Activated T-cell treated with anti-CD3 and anti-CD28 coated beads, Interleukin-2, amount 50 U/mL, for 24 hours (primary cell): ENCODE measurements around the gene DNAH10.

Experiments used
- DNase-seq: peaks from one replicate; pipeline ENCODE4 v3.0.0-alpha.2; 2020
- H3K27ac Mint-ChIP-seq: 2 replicates; pipeline ENCODE4 v1.8.0; 2020; ENCODE audit warnings: mild to moderate bottlenecking, mixed read lengths
- H3K27me3 Mint-ChIP-seq: 2 replicates; pipeline ENCODE4 v1.8.0; 2020; ENCODE audit warnings: mixed read lengths
- H3K36me3 Mint-ChIP-seq: 2 replicates; pipeline ENCODE4 v1.8.0; 2020; ENCODE audit warnings: low read depth, mixed read lengths
- H3K4me1 Mint-ChIP-seq: 2 replicates; pipeline ENCODE4 v1.8.0; 2020; ENCODE audit warnings: low read depth, mixed read lengths
- H3K4me3 Mint-ChIP-seq: 2 replicates; pipeline ENCODE4 v1.8.0; 2020; ENCODE audit warnings: mild to moderate bottlenecking, moderate library complexity, mixed read lengths
- H3K9me3 Mint-ChIP-seq: 2 replicates; pipeline ENCODE4 v1.8.0; 2020; ENCODE audit warnings: mixed read lengths

DNAH10 gene

DNA sequence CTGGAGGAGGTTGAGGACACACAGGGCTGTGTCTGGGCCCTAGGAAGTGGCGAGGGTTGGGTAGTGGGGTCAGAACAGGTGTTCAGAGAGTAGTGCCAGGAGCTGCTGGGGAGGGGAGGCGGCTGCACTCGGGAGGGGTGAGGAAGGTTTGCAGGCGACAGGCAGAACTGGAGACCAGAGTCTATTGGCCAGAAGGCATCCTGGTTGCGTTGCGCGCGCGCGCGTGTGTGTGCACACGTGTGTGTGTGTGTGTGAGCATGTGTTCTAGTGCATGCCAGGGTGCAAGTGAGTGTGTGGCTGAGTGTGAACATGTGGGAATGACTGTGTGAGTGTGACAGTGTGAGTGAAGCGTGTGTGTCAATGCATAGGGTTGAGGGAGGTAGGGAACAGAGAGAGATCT is 124.2 kb downstream of the DNAH10 start:
- H3K36me3 Mint-ChIP-seq: no peaks in the 10 kb centered on the region
- no peaks in the 10 kb centered on the region for H3K9me3 Mint-ChIP-seq
- H3K4me1 Mint-ChIP-seq: no peaks in the 10 kb centered on the region
- H3K27me3 Mint-ChIP-seq: peaks cover 25% of the 10 kb centered on the region
- no peak overlapping the region for H3K27ac Mint-ChIP-seq
- H3K4me3 Mint-ChIP-seq: no peak overlapping the region
- DNase-seq: no peak

DNA sequence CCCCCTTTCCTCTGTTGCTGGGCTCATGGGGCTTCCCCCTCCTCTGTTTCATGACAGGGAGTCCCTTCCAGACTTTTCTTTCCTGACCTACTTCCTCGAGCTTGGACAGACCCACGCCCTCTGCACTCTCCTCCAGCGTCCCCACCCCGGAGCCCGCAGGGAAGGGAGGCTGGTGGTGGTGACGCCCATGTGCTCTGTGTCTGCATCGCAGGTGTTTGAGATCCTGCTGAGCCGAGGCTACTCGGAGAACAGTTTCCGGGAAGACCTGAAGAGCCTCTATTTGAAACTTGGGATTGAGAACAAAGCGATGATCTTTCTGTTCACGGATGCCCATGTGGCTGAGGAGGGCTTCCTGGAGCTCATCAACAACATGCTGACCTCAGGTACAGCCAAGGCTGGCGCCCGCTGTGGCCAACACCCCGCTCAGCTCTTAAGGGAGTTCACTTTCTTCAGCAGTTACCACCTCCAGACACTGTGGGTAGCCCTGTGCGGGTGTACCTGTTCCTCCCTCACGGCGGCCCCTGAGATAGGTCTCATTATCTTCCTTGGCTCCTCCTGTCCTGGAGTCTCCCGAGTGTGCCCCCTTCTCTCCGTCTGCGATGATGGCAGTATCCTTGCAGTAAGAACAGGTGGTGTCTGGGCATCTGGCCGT is 125.0 kb downstream of the DNAH10 start:
- no peaks in the 10 kb centered on the region for H3K4me1 Mint-ChIP-seq
- no peak for DNase-seq
- no peak overlapping the region for H3K4me3 Mint-ChIP-seq
- no peaks in the 10 kb centered on the region for H3K36me3 Mint-ChIP-seq
- H3K9me3 Mint-ChIP-seq: no peaks in the 10 kb centered on the region
- peaks cover 26% of the 10 kb centered on the region for H3K27me3 Mint-ChIP-seq
- no peak overlapping the region for H3K27ac Mint-ChIP-seq

DNA sequence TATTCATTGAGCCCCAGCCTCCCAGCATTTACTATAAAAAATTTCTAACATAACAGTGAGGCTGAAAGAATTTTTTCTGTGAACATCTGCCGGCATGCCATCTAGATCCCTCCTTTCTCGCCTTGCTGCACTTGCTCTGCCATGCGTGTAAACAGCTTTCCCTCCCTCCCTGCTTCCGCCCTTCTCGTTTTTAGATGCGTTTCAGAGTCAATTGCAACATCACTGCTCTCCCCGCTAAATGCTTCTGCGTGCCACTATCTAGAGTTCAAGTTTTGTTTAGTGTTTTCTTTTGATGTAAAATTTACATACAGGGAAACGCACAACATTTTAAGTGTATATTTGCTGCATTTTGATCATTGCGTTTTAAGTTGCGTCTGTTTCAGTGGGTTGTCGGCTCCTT is 126.9 kb downstream of the DNAH10 start:
- no peak overlapping the region for H3K27ac Mint-ChIP-seq
- no peaks in the 10 kb centered on the region for H3K36me3 Mint-ChIP-seq
- H3K4me1 Mint-ChIP-seq: no peaks in the 10 kb centered on the region
- DNase-seq: no peak
- H3K27me3 Mint-ChIP-seq: peaks cover 21% of the 10 kb centered on the region
- no peaks in the 10 kb centered on the region for H3K9me3 Mint-ChIP-seq
- no peak overlapping the region for H3K4me3 Mint-ChIP-seq

DNA sequence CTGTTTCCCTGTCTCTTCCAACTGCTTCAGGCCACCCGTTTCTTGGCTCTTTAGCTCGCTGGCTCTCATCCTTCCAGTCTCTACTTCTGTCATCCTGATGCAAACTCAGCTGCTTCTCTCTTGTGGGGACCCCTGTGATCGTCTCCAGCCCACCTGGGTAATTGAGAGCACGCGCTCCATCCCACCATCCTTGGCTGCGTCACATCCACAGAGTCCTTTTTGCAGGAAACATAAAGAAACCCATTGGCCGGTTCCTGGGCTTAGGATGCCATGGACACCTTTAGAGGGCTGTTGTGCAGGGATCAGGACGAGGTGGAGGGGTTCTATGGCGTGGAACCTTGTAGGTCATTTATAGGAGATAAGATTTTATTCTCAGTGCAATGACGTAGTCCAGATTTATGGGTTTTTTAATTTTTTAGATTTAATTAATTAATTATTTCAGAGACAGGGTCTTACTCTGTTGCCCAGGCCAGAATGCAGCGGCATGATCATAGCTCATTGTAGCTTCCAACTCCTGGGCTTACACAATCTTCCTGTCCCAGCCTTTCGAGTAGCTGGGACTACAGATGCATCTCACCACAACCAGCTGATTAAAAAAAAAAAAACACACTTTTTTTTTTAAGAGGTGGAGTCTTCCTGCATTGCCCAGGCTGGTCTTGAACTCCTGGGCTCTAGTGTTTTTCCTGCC is 127.9 kb downstream of the DNAH10 start:
- H3K27me3 Mint-ChIP-seq: peaks cover 14% of the 10 kb centered on the region
- no peak for DNase-seq
- H3K27ac Mint-ChIP-seq: no peak overlapping the region
- H3K4me3 Mint-ChIP-seq: no peak overlapping the region
- no peaks in the 10 kb centered on the region for H3K9me3 Mint-ChIP-seq
- no peaks in the 10 kb centered on the region for H3K4me1 Mint-ChIP-seq
- H3K36me3 Mint-ChIP-seq: no peaks in the 10 kb centered on the region

DNA sequence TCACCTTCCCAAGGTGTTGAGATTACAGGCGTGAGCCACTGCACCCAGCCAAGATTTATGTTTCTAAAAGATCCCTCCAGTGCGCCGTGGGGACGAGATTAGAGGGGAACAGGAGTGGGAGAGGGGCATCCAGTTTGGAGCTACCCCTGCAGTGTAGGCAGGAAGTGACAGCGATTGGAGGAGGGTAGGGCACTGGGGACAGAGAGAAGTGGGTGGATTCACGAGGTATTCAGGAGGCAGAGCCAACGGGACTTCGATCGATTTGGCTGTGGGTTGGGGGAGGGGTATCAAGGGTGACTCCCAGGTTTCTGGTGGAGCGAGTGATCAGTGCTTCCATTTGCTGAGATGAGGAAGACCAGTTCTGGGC is 128.4 kb downstream of the DNAH10 start:
- no peaks in the 10 kb centered on the region for H3K9me3 Mint-ChIP-seq
- no peaks in the 10 kb centered on the region for H3K4me1 Mint-ChIP-seq
- no peak for DNase-seq
- H3K27ac Mint-ChIP-seq: no peak overlapping the region
- H3K36me3 Mint-ChIP-seq: no peaks in the 10 kb centered on the region
- peaks cover 14% of the 10 kb centered on the region for H3K27me3 Mint-ChIP-seq
- no peak overlapping the region for H3K4me3 Mint-ChIP-seq

DNA sequence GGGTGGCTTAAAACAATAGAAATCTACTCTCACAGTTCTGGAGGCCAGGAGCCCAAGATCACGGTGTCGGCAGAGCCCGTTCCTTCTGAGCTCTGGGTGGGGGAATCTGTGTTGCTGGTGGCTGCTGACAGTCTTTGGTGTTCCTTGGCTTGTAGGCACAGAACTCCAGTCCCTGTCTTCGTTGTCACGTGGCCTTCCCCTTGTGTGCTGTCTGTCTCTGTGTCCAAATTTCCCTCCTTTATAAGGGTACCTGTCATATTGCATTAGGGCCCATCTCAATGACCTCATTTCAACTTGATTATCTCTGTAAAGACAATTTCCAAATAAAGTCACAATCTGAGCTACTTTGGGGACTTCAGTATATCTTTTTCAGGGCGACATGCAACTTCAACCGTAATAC is 128.9 kb downstream of the DNAH10 start:
- Mint-ChIP-seq H3K36me3 (no peaks in the 10 kb centered on the region), H3K9me3 (no peaks in the 10 kb centered on the region), H3K27me3 (peaks cover 14% of the 10 kb centered on the region), H3K4me3 (no peak overlapping the region), H3K27ac (no peak overlapping the region), H3K4me1 (no peaks in the 10 kb centered on the region)
- no peak for DNase-seq

DNA sequence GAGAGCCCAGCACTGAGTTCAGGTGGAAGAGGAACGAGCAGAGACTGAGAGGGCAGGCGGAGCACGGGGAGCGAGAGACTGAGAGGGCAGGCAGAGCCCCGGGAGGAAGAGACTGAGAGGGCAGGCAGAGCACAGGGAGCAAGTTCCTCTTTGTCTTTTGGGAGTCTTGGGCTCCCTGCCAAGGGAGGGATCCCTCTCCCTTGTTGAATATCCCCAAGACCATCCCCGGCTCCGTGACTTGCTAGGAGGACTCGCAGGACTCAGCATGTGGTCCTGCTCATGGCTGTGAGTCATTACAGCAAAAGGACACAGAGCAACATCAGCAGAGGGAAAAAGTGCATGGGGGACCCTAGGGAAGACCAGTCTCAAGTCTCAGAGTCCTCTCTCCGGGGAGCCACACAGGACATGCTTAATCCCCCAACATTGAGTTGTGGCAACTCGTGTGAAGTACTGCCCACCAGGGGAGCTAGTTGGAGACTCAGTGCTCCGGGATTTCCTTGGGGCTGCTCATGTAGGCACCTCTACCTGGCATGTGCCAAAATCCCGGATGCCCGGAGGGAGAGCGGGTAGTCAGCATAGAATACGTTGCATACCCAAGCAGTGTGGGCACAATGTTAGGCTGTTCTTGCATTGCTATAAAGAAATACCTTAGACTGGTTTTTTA is 129.5 kb downstream of the DNAH10 start:
- no peak overlapping the region for H3K4me3 Mint-ChIP-seq
- H3K27me3 Mint-ChIP-seq: peaks cover 10% of the 10 kb centered on the region
- DNase-seq: no peak
- no peaks in the 10 kb centered on the region for H3K9me3 Mint-ChIP-seq
- H3K4me1 Mint-ChIP-seq: no peaks in the 10 kb centered on the region
- no peaks in the 10 kb centered on the region for H3K36me3 Mint-ChIP-seq
- no peak overlapping the region for H3K27ac Mint-ChIP-seq

DNA sequence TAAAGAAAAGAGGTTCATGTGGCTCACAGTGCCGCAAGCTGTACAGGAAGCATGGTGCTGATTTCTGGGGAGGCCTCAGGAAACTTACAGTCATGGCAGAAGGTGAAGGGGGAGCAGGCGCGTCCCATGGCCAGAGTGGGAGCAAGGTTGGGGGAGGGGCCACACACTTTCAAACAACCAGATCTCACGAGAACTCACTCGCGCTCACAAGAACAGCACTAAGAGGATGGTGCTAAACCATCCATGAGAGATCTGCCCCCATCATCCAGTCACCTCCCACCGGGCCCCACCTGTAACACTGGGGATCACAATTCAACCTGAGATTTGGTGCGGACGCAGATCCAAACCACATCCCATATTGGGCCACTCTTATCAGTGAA is 130.1 kb downstream of the DNAH10 start:
- no peak overlapping the region for H3K4me3 Mint-ChIP-seq
- no peaks in the 10 kb centered on the region for H3K4me1 Mint-ChIP-seq
- H3K27ac Mint-ChIP-seq: no peak overlapping the region
- no peaks in the 10 kb centered on the region for H3K9me3 Mint-ChIP-seq
- no peak for DNase-seq
- H3K27me3 Mint-ChIP-seq: peaks cover 12% of the 10 kb centered on the region
- no peaks in the 10 kb centered on the region for H3K36me3 Mint-ChIP-seq

DNA sequence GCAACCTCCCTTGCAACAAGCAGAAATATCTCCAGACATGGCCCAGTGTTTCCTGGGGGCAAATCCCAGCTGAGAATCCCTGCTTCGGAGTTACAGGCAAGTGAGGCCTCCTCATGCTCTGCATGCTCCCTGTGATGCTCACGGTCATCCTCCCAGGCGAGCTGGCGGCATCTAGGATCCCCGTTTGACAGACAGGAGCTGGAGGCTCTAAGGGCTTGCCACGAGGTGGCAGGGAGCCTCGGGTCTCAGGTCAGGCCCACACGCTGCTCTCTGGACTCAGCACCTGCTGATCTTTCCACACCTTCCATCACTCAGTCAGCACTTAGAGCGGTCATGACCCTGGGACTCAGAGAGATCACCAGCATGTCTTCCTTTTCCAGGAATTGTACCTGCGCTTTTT is 130.8 kb downstream of the DNAH10 start:
- H3K27ac Mint-ChIP-seq: no peak overlapping the region
- no peak overlapping the region for H3K4me3 Mint-ChIP-seq
- no peak for DNase-seq
- peaks cover 12% of the 10 kb centered on the region for H3K27me3 Mint-ChIP-seq
- no peaks in the 10 kb centered on the region for H3K9me3 Mint-ChIP-seq
- no peaks in the 10 kb centered on the region for H3K4me1 Mint-ChIP-seq
- no peaks in the 10 kb centered on the region for H3K36me3 Mint-ChIP-seq

DNA sequence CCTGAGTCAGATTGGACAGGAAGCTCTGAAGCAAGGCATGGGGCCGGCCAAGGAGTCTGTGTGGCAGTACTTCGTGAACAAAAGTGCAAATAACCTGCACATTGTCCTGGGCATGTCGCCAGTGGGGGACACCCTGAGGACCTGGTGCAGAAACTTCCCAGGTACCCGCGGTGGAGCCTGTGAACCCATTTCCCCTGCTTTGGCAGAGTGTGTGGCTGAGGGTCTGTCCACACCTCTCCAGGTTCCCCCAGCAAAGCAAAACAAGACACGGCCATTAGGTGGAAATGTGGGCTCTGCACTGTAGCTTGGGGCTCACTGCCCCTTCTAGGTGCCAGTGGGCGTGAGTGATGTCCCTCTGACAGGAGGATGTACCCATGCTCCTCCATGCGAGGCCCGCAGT is 131.2 kb downstream of the DNAH10 start:
- no peaks in the 10 kb centered on the region for H3K4me1 Mint-ChIP-seq
- no peaks in the 10 kb centered on the region for H3K36me3 Mint-ChIP-seq
- no peak overlapping the region for H3K27ac Mint-ChIP-seq
- no peak overlapping the region for H3K4me3 Mint-ChIP-seq
- no peaks in the 10 kb centered on the region for H3K9me3 Mint-ChIP-seq
- H3K27me3 Mint-ChIP-seq: peaks cover 12% of the 10 kb centered on the region
- no peak for DNase-seq

DNA sequence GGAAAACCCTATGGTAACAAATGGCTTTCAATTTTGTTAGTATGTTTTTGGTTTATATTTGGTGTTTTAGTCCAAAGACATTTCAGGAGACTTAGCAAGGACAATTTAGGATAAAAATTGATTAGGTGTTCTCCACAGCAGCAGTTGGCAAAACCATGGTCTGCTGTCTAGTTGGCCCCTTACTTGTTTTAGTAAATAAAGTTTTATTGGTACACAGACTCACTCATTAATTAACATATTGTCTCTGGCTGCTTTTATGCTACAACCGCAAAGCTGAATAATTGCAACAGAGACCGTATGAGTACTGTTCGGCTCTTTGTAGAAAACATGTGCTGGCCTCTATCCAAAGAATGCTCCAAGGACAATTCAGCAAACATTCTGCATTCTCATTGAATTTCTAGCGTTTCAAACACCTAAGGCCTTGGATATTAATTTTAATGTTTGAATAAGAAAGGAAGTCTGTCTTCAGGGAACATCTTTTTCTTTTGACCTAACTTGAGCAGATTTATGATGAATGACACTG is 132.8 kb downstream of the DNAH10 start:
- no peak for DNase-seq
- H3K27me3 Mint-ChIP-seq: peaks cover 12% of the 10 kb centered on the region
- no peaks in the 10 kb centered on the region for H3K36me3 Mint-ChIP-seq
- H3K9me3 Mint-ChIP-seq: no peaks in the 10 kb centered on the region
- H3K4me3 Mint-ChIP-seq: no peak overlapping the region
- no peak overlapping the region for H3K27ac Mint-ChIP-seq
- no peaks in the 10 kb centered on the region for H3K4me1 Mint-ChIP-seq

DNA sequence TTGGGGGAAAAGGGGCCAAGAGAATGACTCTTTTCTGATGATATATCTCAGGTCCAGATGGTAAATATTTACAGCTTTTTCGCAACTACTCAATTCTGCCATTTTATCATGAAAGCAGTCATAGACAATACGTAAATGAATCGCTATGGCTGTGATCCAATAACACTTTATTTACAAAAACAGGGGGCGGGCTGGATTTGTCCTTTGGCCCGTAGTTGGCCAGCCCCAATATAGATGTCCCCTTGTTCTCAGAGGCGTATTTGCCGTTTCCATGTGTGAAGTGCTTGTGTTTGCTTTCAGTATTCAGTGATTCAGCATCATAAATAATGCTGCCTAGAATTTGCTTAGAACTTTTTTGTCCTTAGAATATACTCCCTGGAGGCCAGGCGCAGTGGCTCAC is 133.3 kb downstream of the DNAH10 start:
- Mint-ChIP-seq H3K9me3 (no peaks in the 10 kb centered on the region), H3K36me3 (no peaks in the 10 kb centered on the region), H3K27ac (no peak overlapping the region), H3K4me3 (no peak overlapping the region), H3K27me3 (peaks cover 11% of the 10 kb centered on the region), H3K4me1 (no peaks in the 10 kb centered on the region)
- DNase-seq: no peak

DNA sequence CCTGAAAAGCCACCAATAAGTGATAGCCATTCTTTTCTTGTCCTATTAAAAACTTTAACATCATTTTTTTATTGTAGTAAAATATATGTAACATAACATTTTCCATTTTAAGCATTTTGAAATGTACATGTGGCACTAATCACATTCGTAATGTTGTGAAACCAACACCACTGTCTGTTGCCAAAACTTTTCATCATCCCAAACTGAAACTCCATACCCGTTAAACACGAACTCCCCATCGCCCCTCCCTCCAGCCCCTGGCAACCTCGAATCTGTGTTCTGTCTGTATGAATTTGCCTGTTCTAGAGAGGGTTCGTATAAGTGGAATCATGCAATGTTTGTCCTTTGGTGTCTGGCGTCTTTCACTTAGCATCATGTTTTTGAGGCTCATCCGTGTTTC is 134.7 kb downstream of the DNAH10 start:
- Mint-ChIP-seq H3K27ac (no peak overlapping the region), H3K27me3 (peaks cover 2% of the 10 kb centered on the region), H3K36me3 (no peaks in the 10 kb centered on the region), H3K4me1 (peaks cover 8% of the 10 kb centered on the region), H3K9me3 (no peaks in the 10 kb centered on the region), H3K4me3 (no peak overlapping the region)
- DNase-seq: no peak

DNA sequence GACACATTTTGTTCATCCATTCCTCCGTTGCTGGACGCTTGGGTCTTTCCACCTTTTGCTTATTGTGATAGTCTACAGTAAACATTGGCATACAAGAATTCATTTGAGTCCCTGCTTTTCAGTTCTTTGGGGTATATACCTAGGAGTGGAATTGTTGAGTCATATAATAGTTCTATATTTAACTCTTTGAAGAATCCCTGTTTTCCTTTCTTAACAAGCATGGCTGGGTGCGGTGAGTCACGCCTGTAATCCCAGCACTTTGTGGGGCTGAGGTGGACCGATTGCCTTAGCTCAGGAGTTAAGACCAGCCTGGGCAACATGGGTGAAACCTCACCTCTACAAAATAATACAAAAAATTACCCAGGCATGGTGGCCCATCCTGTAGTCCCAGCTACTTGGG is 135.1 kb downstream of the DNAH10 start:
- no peak for DNase-seq
- peaks cover 8% of the 10 kb centered on the region for H3K4me1 Mint-ChIP-seq
- H3K27ac Mint-ChIP-seq: no peak overlapping the region
- no peaks in the 10 kb centered on the region for H3K9me3 Mint-ChIP-seq
- peaks cover 4% of the 10 kb centered on the region for H3K27me3 Mint-ChIP-seq
- no peak overlapping the region for H3K4me3 Mint-ChIP-seq
- no peaks in the 10 kb centered on the region for H3K36me3 Mint-ChIP-seq

DNA sequence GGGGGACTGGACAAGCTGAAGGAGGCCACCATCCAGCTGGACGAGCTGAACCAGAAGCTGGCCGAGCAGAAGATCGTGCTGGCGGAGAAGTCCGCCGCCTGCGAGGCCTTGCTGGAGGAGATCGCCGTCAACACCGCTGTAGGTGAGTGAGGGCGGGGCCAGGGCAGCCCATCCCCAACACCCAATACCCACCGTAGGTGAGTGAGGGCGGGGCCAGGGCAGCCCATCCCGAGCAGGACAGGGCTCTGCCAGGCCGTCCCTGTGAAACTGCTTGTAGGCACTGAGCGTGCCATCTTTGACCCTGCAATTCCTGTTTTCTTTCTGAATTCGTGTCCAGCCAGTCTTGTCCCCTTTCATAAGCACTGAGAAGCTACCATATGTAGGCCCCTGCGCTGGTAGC is 136.6 kb downstream of the DNAH10 start:
- no peaks in the 10 kb centered on the region for H3K36me3 Mint-ChIP-seq
- H3K27me3 Mint-ChIP-seq: peaks cover 5% of the 10 kb centered on the region
- no peak for DNase-seq
- no peaks in the 10 kb centered on the region for H3K9me3 Mint-ChIP-seq
- H3K4me1 Mint-ChIP-seq: peaks cover 8% of the 10 kb centered on the region
- H3K4me3 Mint-ChIP-seq: no peak overlapping the region
- no peak overlapping the region for H3K27ac Mint-ChIP-seq
